Subcutaneous adipose tissue (tissue), 4 donors: ENCODE measurements around the gene TSPAN10. TPM values are rescaled to one million over a fixed set of nuclear protein-coding genes. Genes with fewer than 3 reads are reported as not detected.

Experiments used
- CTCF ChIP-seq: fragments of 450-650 bp; IDR thresholded peaks from one replicate; pipeline ENCODE4 v1.5.1; 2016; ENCODE audit warnings: low read depth, mild to moderate bottlenecking, control low read depth, antibody characterized with exemption, moderate library complexity
- total RNA-seq, 4 donors: library from RNA; depleted of rRNA; stranded (reverse); fragments of >200 nt; gene quantifications; one replicate each; pipeline ENCODE4 v1.1.0, GENCODE V29; 2016

The TSPAN10 gene
- 1 to 10 TPM in 1 of 4 donors, under 1 TPM in 2, not detected in 1; 0.44 to 2.4 (median 0.68) TPM for total RNA-seq

GRCh38 chr17:81636505-81637288 lies at the start of gene TSPAN10, which contains the start of gene NPLOC4:
Gene TSPAN10 (plus strand): TSS chr17:81637196. CDS start chr17:81642413, 5,217 bp downstream.
Gene NPLOC4 (minus strand): TSS chr17:81637112. CDS start chr17:81636930, 182 bp downstream.
- no peak for TF ChIP-seq CTCF

DNA sequence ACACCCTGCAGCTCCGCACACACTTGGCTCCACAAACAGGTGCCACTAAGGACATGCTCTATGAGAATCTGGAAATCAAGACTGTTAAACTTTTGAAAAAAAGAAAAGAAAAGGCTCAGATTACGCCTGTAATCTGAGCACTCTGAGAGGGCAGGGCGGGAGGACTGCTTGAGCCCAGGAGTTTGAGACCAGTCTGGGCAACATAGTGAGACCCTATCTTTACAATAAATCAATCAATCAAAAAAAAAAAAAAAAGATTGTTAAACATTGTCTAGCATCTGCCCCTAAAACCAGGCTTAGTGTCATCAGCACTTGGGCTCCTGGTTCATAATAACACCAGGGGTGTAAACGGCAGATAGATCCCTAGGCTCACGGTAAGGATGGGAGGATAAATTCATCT lies 47.4 kb upstream of the TSPAN10 start:
- no peak for TF ChIP-seq CTCF

GRCh38 chr17:81590121-81590520 lies 46.9 kb upstream of the TSPAN10 start:
- no peak for TF ChIP-seq CTCF

- no peak for TF ChIP-seq CTCF
Measured at GRCh38 chr17:81591971-81592370, 45.0 kb upstream of the TSPAN10 start.

DNA sequence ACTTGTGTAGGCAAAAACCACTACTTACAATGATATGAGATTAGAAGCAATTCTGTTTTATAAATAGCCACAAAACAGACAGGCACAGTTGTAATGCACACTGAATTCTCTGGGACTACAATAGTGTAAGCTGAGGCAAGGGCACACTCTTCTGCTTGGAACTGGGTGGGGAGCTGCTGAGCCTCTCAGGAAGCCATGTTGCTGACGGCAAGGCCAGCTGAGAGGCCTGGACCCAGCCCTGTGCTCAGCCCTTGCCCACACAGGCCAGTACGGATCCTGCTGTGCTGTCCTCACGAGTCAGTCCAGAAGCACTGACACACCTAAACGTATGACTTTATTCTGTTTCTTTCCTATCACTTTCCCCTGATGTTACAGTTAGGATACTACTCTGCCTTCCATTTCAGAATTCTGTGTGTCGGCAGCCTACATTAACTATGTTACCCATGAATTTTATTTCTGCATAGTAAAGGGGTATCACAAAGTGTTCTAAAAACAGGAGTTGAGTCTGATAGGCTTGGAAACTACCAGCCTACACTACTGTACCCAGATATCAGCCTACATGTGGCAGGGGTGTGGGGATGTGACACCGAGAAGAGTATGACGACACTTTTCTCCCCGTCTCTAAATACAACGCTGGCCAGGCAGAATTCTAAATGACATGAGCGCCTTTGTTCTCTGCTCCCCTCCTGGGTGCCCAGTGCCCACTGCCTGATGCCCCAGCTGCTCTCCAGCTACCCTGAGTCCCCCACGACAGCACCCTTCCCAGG lies 43.7 kb upstream of the TSPAN10 start:
- no peak for TF ChIP-seq CTCF

- no peak for TF ChIP-seq CTCF
Measured at GRCh38 chr17:81599719-81600486, 37.1 kb upstream of the TSPAN10 start.
